WTC11 (cell line): ENCODE measurements around the gene UBR4.

Experiments used
- AFF4 ChIP-seq: sonication (generic); formaldehyde crosslinking; IDR thresholded peaks from 2 replicates; pipeline ENCODE4 v1.8.1; 2023; ENCODE audit warnings: mild to moderate bottlenecking, missing genetic modification reagents, borderline replicate concordance
- CBFB ChIP-seq: sonication (generic); formaldehyde crosslinking; IDR thresholded peaks from 2 replicates; pipeline ENCODE4 v1.8.1; 2022; ENCODE audit warnings: mild to moderate bottlenecking, low read depth, missing genetic modification reagents
- CTCF ChIP-seq: fragments of 200-600 bp; IDR thresholded peaks from 2 replicates; pipeline ENCODE4 v1.8.0; 2022; ENCODE audit warnings: antibody characterized with exemption
- MAX ChIP-seq: sonication (generic); formaldehyde crosslinking; IDR thresholded peaks from 2 replicates; pipeline ENCODE4 v1.8.0; 2022; ENCODE audit warnings: mild to moderate bottlenecking, missing genetic modification reagents
- TEAD1 ChIP-seq: sonication (generic); formaldehyde crosslinking; IDR thresholded peaks from 2 replicates; pipeline ENCODE4 v1.8.0; 2022; ENCODE audit warnings: mild to moderate bottlenecking, missing genetic modification reagents
- USF2 ChIP-seq: sonication (generic); formaldehyde crosslinking; IDR thresholded peaks from 2 replicates; pipeline ENCODE4 v1.8.1; 2023; ENCODE audit warnings: mild to moderate bottlenecking, missing genetic modification reagents, moderate library complexity
- ZNF263 ChIP-seq: sonication (generic); formaldehyde crosslinking; IDR thresholded peaks from 2 replicates; pipeline ENCODE4 v1.8.1; 2022; ENCODE audit warnings: low read depth, mild to moderate bottlenecking, moderate library complexity, missing genetic modification reagents

- TF ChIP-seq CTCF (no peak), TEAD1 (no peak), USF2 (CRISPR knock-in tag) (no peak), AFF4 (CRISPR knock-in tag) (no peak), CBFB (CRISPR knock-in tag) (no peak), ZNF263 (CRISPR knock-in tag) (no peak), MAX (CRISPR knock-in tag) (no peak)
Observed at GRCh38 chr1:19057784-19058475, 152.1 kb downstream of the UBR4 start.
